Measurements from ENCODE around the gene DLEC1.

DLEC1 gene

DNA sequence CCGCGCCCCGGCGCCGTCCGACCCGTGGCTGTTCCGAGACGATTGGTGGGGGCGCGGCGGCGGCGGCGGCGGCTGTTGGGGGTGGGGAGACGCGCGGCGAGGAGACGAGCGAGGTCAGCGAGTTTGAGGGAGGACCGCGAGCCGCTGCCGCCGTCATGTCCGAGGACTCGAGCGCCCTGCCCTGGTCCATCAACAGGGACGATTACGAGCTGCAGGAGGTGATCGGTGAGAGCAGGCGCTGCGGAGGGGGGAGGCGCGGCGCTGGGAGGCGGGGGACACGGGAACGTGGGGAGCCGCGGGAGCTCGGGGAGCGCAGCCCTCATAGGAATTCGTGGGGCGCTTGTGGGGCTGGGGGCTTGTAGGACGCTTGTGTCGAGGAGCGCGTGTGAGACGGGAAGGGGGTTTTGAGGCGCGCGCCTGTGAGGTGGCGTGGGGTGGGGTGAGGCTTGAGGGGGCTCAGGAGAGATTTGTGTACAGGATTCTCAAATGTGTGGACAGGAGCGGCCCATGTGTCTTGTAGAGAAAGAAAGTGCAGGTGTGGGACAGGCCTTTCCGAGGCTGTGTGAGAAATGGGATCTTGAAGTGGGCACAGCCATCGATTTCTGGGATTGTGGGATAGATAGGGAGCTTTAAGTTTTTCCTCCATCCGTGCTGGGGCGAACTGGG is 126.8 kb downstream of the DLEC1 start:
- DNase-seq, result no peak

DNA sequence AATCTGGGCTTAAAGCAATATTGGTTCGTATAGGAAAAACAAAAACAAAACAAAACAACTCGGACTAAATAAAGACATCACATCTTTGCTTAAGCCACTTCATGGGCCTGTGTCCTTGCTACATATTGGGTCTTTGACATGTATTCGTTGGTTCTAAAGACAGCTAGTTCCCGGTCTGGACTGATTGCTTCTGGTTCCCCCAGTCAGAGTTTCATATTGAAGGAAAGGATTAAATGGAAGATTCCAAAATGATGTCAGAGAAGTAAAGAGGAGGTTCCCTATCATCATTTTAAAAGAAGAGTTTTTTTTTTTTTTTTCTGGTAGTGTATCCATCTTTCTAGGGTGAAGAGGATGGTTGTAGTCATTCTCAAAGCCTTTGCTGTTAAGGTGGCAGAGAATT is 128.6 kb downstream of the DLEC1 start:
- no peak for DNase-seq

DNA sequence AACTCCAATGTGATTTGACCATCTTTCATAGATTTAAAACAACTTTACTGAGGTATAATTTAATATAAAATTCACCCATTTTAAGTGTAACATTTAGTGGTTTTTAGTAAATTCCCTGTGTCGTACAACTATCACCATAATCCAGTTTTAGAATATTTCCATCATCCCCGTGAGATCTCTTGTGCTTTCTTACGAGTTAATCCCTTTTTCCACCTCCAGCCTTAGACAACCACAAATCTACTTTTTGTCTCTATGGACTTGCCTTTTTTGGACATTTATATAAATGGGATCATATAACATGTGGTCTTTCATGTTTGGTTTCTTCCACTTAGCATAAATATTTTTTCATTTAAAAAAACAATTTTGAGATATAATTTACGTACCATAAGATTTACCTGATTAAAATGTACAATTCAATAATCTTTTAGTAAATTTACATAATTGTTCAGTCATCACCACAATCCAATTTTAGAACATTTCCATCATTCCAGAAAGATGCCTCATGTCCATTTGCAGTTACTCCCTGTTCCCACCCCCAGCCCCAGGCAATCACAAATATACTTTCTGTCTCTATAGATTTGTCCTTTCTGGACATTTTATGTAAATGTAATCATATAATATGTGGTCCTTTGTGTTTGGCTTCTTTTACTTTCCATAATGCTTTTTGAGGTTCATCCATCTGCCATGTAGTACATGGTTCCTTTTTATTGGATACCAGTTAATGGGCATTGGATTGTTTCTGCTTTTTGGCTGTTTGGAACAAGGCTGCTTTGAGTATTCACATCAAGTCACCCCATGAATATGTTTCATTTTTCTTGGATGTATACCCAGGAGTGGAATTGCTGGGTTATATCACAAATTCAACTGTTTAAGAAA is 129.4 kb downstream of the DLEC1 start:
- no peak for DNase-seq

DNA sequence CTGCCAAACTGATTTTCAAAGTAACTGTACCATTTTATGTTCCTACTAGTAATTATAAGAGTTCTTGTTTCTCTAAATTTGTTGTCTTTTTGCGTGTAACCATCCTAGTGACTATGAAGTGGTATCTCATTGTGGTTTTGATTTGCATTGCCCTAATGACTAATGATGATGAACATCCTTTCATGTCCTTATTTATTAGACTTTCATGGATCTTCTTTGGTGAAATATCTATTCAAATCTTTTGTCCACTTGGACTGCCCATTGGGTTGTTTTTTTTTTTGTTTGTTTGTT is 130.0 kb downstream of the DLEC1 start:
- no peak for DNase-seq

DNA sequence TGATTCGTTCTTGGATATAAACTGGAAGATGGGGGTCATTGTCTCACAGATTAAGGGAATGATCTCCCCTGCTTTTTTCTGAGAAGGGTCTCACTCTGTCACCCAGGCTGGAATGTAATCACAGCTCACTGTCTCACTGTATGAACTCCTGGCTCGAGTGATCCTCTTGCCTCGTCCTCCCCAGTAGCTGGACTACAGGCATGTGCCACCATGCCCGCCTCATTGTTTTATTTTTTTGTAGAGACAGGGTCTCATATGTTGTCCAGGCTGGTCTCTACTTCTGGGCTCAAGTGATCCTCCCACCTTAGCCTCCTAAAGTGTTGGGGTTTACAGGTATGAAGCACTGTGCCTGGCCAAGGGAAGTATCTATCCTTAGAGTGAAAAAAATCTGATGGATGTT is 131.7 kb downstream of the DLEC1 start:
- no peak for DNase-seq

DNA sequence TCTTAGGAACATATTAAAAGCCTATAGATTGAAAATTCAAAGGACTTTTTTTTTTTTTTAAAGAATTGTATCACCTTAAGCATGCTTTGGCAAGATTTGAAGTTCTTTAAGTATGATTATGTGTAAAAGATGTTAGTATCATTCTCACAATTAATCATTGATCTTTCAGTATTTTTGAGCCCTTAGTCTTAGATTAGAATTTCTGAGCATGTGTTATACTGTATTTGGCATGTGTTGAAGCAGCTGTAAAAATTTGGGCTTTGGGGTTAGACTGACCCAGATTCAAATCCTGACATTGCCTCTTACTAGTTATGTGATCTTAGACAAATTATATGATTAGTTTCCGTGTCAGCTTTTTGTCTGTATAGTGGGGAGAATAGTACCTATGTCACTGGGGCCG is 132.6 kb downstream of the DLEC1 start:
- no peak for DNase-seq
